NCI-H69 (cell line): ENCODE data around the gene MDM1.
A peak's percentile ranks its signal among the peaks of the same experiment; 100 is the strongest.

ENCODE experiments used
- DNase-seq: peaks from one replicate; lab custom pipeline; 2025; lab: John Stamatoyannopoulos, UW

Gene MDM1, protein sequence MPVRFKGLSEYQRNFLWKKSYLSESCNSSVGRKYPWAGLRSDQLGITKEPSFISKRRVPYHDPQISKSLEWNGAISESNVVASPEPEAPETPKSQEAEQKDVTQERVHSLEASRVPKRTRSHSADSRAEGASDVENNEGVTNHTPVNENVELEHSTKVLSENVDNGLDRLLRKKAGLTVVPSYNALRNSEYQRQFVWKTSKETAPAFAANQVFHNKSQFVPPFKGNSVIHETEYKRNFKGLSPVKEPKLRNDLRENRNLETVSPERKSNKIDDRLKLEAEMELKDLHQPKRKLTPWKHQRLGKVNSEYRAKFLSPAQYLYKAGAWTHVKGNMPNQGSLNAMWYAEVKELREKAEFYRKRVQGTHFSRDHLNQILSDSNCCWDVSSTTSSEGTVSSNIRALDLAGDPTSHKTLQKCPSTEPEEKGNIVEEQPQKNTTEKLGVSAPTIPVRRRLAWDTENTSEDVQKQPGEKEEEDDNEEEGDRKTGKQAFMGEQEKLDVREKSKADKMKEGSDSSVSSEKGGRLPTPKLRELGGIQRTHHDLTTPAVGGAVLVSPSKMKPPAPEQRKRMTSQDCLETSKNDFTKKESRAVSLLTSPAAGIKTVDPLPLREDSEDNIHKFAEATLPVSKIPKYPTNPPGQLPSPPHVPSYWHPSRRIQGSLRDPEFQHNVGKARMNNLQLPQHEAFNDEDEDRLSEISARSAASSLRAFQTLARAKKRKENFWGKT

GRCh38 chr12:68331869-68332727 lies at the start of gene MDM1:
TSS of gene MDM1 (minus strand) at chr12:68332362. CDS start at chr12:68332245, 117 bp downstream.
- DNase-seq = peak; percentile 98

DNA sequence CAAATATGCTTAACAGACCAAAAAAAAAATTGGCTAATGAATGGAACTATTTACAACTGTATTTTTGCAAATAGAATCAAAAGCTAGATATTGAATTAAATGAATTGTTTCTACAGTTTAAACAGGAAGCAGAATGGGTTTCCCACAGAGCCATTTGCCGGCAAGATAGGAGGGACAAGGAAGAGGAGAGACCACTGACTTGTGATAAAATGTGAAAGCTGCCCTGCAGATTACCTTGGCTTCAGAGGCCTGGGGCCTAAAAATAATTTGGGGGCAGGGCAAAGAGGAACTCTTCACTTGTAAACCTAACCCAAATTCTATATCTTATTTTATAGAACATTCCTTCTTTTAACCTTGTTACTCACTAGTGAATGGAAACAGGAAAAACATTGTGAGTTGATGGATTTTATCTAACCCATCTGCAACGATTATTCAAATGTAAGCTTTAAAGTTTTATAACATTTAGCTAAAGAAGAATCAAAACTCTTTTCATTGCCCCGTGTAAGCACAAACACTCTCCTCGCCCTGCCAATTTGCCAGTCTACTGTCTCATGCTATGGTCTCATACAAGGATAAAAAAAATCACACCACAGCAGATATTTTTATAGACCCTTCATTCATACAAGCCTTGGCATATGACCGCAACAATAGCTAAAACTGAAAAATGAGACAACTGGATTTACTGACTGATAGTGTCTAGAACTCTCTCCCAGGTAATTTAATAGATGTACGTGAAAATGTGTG lies 49.5 kb upstream of the MDM1 start:
- DNase-seq = no peak

DNA sequence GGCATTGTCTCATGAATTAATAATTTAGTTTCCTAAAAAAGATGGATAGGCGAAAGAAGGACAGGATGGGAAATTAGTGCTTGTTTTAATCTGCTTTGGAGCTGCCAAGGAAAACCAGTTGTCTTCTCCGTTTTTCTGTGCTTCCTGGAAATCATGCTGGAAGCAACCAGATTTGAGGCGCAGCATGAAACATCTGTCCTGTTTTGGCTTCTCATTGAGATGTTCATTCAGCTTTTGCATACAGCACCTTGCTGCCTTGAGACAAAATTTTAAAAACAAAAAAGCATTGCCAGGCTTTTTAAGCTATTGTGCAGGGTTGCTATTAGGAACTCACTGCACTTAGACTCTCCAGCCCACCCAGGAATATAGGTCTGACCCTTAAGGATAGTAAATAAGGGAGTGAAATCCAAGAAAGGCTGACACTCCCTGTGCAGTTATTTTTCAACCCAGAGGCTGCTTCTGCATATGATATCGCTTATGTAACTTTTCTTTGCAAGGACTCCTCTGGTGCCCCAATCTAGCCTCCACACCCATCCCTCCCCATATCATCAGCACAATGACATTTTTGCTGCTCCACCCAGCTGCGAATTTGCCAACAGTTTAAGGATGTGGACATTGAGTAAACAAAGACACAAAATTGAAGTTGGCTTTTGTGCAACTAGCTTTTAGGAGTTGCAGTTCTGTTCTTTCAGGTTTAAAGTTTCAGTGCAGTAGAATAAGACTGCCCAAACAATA lies 46.9 kb upstream of the MDM1 start:
- DNase-seq = peak; percentile 62

GRCh38 chr12:68377881-68378280 lies 45.7 kb upstream of the MDM1 start:
- DNase-seq = no peak

DNA sequence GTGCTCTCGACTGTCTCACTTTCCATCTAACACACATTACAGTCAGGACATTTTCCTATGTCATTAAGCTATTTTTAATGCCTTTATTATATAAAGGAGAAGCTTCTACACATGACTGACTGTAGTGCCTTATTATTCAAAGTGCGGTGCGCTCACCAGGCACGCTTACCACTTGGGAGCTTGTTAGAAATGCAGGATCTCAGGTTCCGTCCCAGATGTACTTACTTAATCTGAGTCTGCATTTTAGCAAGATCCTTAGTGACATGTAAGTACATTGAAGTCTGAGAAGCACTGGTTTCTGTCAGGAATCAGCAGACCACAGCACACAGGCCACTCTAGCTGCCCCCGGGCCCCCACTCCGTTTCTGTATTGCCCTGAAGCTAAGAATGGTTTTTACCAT lies 44.7 kb upstream of the MDM1 start:
- DNase-seq = no peak

- peak; percentile 83 for DNase-seq
Measured at GRCh38 chr12:68375756-68376695, 43.9 kb upstream of the MDM1 start.

- DNase-seq = peak; percentile 60
Measured at GRCh38 chr12:68374307-68374982, 42.3 kb upstream of the MDM1 start.

DNA sequence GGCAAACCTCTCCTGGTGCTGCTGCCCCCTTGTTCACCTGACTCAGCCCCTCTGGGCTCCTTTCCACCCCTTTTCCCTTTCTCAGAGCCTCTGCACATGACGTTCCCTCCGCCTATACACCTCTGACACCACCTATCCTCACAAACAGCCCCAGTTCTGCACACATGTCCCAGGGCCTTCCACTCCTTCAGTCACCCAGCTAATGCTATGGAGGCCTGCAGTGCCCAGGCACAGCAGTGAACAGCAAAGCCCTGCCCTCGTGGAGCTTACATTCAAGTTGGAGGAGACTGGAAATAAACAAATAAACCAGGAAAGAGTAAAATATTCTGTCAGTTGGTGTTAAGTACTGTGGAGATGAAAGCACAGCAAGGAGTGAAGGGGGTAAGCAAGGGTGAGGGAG lies 38.5 kb upstream of the MDM1 start:
- no peak for DNase-seq

- peak; percentile 89 for DNase-seq
Measured at GRCh38 chr12:68370006-68370590, 37.9 kb upstream of the MDM1 start.

DNA sequence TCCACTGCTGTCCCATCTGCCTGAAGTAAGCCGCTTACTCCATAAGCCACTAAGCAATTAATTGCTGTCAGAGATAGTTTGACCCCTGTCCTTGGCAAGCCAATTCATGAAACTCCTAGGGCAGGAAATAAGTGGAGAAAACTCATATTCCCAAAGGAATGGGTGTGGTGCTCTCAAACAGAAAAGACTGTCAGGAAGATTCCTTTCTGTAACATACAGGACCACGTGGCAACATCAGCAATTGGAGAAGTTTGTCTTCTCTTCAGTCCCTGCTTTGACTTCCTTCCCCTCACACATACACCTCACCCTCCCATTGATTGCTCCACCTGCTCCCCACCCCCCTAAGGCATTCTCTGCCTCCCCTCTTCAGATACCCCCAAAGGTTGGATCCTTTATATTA lies 36.2 kb upstream of the MDM1 start:
- DNase-seq = peak; percentile 28

DNA sequence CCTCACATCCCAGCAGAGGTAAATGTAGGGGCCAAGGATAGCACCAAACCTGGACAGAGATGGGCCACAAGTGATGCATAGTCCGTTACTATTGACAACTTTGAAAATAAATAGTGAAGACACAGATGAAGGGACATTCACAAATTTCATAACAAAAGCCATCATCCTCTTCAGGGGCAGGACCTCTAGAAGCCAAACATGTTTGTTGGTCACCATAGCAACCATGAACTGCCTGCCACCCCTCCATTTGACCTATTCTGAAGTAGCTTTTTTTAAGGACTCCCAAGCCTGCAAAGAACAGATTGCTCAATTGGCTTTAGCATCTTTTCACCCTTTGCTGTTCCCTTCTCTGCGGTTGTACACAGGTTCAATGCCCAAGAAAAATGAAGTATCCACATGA lies 35.7 kb upstream of the MDM1 start:
- DNase-seq = no peak

- DNase-seq = peak; percentile 3
Measured at GRCh38 chr12:68367116-68367515, 35.0 kb upstream of the MDM1 start.

DNA sequence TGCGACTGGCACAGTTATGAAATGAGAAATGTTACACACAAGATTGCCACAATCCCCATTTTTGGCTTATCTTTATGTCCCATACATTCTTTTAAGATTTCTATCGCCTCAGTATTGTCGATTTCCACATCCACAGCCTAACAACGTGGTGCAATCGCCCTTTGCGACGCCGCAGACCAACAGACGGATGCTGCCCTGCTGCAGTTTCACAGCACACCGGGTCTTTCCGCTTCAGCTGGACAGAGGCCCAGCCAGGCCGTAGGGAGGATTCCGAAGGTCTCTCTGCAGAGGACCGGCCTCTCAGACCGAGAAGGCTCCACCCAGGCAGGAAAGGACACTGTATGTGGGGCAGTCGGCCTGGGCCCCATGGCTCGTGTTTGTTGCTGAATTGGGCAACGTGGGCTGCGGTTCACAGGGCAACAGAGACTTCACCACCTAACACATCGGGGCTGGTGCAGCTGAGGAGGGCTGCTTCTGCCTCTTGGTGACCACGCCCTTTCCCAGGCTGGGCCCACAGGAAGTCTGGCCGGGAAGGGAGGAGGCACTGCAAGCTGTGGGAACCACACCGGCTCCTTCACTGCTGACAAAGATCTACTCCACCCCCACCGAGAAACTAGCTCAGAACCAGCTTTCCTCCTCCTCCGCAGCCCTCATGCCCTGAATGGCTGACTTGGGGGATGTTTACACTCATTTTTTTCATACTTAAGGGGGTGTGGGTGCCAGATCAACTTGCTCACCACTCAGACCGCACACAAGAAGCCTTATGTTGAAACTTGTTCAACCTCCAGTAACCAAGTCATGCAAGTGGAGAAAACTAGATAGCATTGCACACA lies 32.9 kb upstream of the MDM1 start:
- DNase-seq = peak; percentile 80

DNA sequence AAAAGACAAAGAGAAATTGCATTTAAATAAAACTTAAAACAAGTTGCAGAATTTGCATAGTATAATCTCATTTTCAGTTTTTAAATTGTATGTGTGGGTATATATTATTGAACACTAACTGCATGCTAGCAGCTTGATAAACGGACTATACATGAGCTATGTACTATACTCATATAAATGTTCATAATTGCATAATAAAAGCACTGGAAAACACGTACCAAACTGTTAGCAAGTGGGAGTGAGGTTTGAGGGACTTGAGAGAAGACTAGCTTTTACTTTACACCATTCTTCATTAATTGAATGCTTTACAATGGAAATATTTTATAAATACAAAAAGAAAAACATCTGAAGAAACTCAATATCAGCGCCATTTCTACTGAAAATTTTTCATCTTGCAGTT lies 32.2 kb upstream of the MDM1 start:
- DNase-seq = no peak

DNA sequence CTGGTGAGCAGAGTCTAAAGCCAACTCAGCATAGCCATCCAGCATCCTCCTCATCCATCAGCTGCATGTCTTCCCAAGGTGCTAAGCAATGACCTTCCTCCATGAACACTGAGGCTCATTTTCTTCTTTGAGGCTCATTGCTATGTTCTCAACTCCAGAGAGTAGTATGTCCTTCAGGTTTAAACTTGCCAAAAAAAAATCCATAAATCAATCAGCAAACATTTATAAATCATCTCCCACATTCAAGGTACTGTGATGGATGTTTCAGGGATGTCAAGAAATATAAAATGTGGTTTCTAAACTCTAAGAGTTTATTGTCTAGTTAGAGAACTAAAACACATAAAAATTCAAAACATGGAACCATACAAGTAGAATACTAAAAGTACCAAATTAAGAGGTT lies 29.8 kb upstream of the MDM1 start:
- DNase-seq = no peak

GRCh38 chr12:68359674-68360073 lies 27.5 kb upstream of the MDM1 start:
- no peak for DNase-seq

DNA sequence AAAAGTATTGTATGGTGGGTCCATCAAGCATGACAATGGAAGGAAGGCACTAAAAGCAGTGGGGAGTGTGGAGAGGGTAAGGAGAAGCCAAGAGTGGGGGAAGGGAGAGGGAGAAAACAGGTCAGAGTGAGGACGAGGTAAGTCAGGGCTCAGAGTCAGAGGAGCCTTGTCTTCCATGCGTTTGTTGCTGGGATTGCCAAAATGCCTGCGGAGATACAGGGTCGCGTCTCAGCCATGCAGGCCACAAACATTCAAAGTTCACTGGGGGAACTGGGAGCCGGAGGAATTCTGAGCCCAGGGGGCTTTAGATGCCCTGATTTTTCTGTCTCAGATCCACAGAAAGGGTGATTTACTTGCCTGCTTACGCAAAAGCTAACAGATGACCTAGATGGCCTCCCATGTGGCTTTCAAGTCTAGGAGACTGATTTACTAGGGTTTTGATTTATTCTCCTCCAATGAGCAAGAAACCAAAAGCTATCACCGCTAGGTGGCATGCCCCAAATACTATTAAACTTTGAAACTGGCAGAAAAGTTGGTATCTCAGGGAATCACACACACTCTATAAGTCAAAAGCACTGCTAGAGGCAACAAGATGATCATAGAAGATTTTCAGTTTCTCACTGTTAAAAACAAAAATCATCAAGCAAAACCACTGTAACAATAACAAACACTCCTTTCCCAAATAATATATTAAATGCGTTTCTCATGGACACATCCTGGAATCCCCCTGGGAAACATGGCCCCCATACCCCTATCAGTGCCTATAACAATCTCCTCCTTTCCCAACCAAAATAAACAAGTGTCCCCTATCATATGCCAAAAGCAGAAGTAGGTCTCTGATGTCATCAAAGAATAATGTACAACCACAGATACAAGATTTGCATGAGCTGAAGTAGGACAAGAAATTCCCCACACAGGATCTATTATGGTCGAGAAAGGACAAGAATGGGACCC lies 26.6 kb upstream of the MDM1 start:
- DNase-seq = no peak
